Measurements from ENCODE around the gene CIZ1.

CIZ1 gene

GRCh38 chr9:128219831-128220230 is 28.5 kb upstream of the CIZ1 start:
- no peak for DNase-seq
- intact Hi-C loops (cut with DNase I; ENCODE audit: low total_unique reads) = no loop called here
- TF ChIP-seq, protein P1, sequence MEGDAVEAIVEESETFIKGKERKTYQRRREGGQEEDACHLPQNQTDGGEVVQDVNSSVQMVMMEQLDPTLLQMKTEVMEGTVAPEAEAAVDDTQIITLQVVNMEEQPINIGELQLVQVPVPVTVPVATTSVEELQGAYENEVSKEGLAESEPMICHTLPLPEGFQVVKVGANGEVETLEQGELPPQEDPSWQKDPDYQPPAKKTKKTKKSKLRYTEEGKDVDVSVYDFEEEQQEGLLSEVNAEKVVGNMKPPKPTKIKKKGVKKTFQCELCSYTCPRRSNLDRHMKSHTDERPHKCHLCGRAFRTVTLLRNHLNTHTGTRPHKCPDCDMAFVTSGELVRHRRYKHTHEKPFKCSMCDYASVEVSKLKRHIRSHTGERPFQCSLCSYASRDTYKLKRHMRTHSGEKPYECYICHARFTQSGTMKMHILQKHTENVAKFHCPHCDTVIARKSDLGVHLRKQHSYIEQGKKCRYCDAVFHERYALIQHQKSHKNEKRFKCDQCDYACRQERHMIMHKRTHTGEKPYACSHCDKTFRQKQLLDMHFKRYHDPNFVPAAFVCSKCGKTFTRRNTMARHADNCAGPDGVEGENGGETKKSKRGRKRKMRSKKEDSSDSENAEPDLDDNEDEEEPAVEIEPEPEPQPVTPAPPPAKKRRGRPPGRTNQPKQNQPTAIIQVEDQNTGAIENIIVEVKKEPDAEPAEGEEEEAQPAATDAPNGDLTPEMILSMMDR (IDR thresholded peaks at IDR 0.05) = no peak

GRCh38 chr9:128218518-128219389 is 27.4 kb upstream of the CIZ1 start:
- intact Hi-C loops (cut with DNase I; ENCODE audit: low total_unique reads) = no loop called here
- H3K9me3 ChIP-seq = no peaks in the 10 kb centered on the region
- H3K36me3 ChIP-seq = no peaks in the 10 kb centered on the region
- no peak overlapping the region for H3K27ac ChIP-seq
- H3K4me1 ChIP-seq = peaks cover 0 to 13% (median 11%) of the 10 kb centered on the region in 4 donors
- peak; percentile 93 to 94 for DNase-seq
- TF ChIP-seq, protein P1 (IDR thresholded peaks at IDR 0.05) = no peak
- H3K4me3 ChIP-seq = peak overlapping the region; percentile 23 to 41
- H3K27me3 ChIP-seq = peaks cover 0 to 8% of the 10 kb centered on the region in 2 donors

More at GRCh38 chr9:128219831-128220230, 28.5 kb upstream of the CIZ1 start:
- Histone ChIP-seq H3K9me3 (no peaks in the 10 kb centered on the region), H3K27me3 (no peaks in the 10 kb centered on the region), H3K27ac (no peak overlapping the region), H3K4me3 (no peak overlapping the region), H3K36me3 (no peaks in the 10 kb centered on the region), H3K4me1 (peaks cover 0 to 13% (median 11%) of the 10 kb centered on the region in 4 donors)

DNA sequence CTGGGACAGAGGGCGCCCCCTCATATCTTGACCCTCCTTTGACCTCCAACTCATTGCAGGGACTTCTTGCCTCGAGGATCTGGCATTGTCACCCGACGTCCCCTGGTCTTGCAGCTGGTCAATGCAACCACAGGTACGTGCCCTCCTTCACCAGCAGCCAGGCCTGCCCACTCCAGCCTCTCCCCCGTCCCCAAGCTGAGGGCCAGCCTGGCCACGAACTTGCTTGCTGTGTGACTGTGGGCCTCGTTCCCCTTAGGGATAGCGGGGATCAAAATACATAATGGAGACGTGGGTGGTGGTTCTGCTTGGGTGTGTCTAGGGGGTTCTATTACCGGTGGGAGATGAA is 26.8 kb upstream of the CIZ1 start:
- DNase-seq = no peak
- Histone ChIP-seq H3K9me3 (no peaks in the 10 kb centered on the region), H3K36me3 (no peaks in the 10 kb centered on the region), H3K4me3 (peak overlapping the region; percentile 23 to 41), H3K27ac (no peak overlapping the region), H3K4me1 (peaks cover 0 to 13% (median 11%) of the 10 kb centered on the region in 4 donors), H3K27me3 (peaks cover 0 to 10% of the 10 kb centered on the region in 2 donors)
- TF ChIP-seq, protein P1 (IDR thresholded peaks at IDR 0.05) = no peak
- intact Hi-C loops (cut with DNase I; ENCODE audit: low total_unique reads) = no loop called here

- peak overlapping the region in 1 of 2 donors; percentile 51 for H3K27ac ChIP-seq
- H3K4me3 ChIP-seq = no peak overlapping the region
- no peaks in the 10 kb centered on the region for H3K9me3 ChIP-seq
- H3K27me3 ChIP-seq = peaks cover 0 to 15% of the 10 kb centered on the region in 2 donors
- TF ChIP-seq, protein P1 (IDR thresholded peaks at IDR 0.05) = no peak
- intact Hi-C loops (cut with DNase I; ENCODE audit: low total_unique reads) = no loop called here
- H3K36me3 ChIP-seq = no peaks in the 10 kb centered on the region
- DNase-seq = no peak
- H3K4me1 ChIP-seq = peaks cover 0 to 13% (median 11%) of the 10 kb centered on the region in 4 donors
Measured at GRCh38 chr9:128216781-128217553, 25.6 kb upstream of the CIZ1 start.

- Histone ChIP-seq H3K27ac (peak overlapping the region; percentile 31 to 51), H3K27me3 (peaks cover 0 to 18% of the 10 kb centered on the region in 2 donors), H3K9me3 (no peaks in the 10 kb centered on the region), H3K4me3 (no peak overlapping the region), H3K4me1 (peaks cover 0 to 13% (median 11%) of the 10 kb centered on the region in 4 donors), H3K36me3 (no peaks in the 10 kb centered on the region)
- peak; percentile 74 to 81 for DNase-seq
- intact Hi-C loops (cut with DNase I; ENCODE audit: low total_unique reads) = no loop called here
- TF ChIP-seq, protein P1 (IDR thresholded peaks at IDR 0.05) = no peak
Measured at GRCh38 chr9:128215491-128216409, 24.4 kb upstream of the CIZ1 start.

Measured in tibial artery (tissue), 4 donors.